ENCODE measurements around the gene HOXA13. TPM values are rescaled to one million over a fixed set of nuclear protein-coding genes. Genes with fewer than 3 reads are reported as not detected.

The HOXA13 gene
- total and polyA plus RNA-seq, 2 experiments from 2014 or later: not detected

DNA sequence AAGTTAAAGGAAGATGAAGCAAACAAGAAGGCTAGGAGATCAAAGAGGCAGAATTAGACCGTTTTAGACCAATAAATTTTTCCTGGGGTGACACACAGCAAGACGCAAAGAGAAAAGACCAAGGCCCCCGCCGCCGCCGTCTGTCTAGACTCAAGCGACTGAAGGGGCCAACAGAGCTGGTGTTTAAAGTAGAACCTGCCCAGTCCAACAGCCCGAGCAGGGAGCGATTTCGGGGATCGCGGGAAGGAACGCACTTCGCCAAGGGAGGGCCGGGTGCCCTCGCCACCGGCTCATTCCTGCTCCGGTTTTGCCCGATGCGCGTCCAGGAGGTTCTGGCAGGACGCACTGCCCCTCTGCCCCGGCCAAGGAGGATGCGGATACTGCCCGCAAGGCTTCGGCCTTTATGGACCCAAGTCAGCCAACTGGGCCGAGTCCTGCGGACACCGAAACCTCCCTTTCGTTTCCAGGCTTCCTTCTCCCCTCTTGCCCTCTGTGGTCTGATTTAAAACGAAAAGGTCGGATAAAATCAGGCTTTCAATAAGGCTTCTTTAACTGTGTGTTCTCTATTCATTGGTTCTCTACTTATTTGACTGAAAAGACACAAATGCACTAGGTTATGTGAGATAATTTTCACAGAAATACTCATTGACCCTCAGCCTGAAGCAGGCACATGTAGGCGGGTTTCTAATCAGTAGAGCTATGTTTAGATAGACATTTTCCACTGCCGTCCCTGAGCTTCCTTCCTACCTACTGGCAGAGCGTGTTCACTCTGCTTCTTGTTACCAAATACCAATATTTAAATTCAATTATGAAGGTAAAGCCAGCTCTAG is 41.2 kb downstream of the HOXA13 start:
- H3K4me3 ChIP-seq: no peak overlapping the region
- no peaks in the 10 kb centered on the region for H3K36me3 ChIP-seq
- TF ChIP-seq, protein P1, sequence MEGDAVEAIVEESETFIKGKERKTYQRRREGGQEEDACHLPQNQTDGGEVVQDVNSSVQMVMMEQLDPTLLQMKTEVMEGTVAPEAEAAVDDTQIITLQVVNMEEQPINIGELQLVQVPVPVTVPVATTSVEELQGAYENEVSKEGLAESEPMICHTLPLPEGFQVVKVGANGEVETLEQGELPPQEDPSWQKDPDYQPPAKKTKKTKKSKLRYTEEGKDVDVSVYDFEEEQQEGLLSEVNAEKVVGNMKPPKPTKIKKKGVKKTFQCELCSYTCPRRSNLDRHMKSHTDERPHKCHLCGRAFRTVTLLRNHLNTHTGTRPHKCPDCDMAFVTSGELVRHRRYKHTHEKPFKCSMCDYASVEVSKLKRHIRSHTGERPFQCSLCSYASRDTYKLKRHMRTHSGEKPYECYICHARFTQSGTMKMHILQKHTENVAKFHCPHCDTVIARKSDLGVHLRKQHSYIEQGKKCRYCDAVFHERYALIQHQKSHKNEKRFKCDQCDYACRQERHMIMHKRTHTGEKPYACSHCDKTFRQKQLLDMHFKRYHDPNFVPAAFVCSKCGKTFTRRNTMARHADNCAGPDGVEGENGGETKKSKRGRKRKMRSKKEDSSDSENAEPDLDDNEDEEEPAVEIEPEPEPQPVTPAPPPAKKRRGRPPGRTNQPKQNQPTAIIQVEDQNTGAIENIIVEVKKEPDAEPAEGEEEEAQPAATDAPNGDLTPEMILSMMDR (IDR thresholded peaks at IDR 0.05; ENCODE audit: low read depth, low read length): no peak
- no peaks in the 10 kb centered on the region for H3K9me3 ChIP-seq (ENCODE audit: low read depth)
- H3K4me1 ChIP-seq (ENCODE audit: low read depth): no peaks in the 10 kb centered on the region
- no peak overlapping the region for H3K27ac ChIP-seq
- DNase-seq (ENCODE audit: low read depth in 1 of 2, low spot score in 1 of 2): no peak
- peaks cover 100% of the 10 kb centered on the region for H3K27me3 ChIP-seq

GRCh38 chr7:27157702-27158431 is 42.0 kb downstream of the HOXA13 start:
- TF ChIP-seq, protein P1 (IDR thresholded peaks at IDR 0.05; ENCODE audit: low read depth, low read length): no peak
- no peak for DNase-seq (ENCODE audit: low read depth in 1 of 2, low spot score in 1 of 2)
- peaks cover 100% of the 10 kb centered on the region for H3K27me3 ChIP-seq
- no peaks in the 10 kb centered on the region for H3K9me3 ChIP-seq (ENCODE audit: low read depth)
- H3K4me3 ChIP-seq: no peak overlapping the region
- H3K4me1 ChIP-seq (ENCODE audit: low read depth): no peaks in the 10 kb centered on the region
- H3K36me3 ChIP-seq: no peaks in the 10 kb centered on the region
- no peak overlapping the region for H3K27ac ChIP-seq

DNA sequence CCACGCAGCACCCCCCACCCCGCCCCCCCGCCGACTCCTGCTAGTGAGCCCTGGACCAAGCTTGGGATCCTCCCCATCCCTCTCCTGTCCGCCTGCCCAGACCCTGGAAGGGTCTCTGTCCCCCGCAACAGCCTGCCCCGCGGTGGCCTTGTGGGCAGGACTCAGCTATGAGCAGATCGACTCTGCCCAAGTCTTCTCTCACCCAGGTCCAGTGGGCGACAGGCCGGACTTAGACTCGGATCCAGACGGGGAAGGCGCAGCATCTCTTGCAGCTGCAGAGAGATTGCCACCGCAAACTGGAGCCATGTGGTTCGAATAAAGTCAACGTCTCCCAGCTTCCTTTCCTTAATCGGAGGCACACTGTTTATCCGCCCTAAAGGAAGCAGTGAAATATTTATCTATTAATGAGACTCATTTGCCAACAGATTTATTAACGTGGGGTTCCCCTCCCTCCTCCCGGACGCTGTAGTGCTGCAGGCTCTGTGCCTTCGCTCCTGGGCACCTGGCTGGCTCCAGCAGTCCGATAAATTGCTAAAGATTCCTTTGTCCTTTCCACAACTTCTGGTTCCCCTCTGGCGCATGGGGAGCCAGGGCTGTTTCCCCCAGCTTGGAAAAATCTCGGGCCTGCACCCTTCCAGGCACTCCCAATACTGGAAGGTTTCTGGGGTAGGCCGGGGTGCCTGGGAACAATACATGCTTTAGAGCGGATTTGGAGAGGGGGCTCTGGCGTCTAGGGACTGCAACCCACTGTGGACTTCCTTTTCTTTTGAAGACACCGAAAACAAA is 42.8 kb downstream of the HOXA13 start:
- TF ChIP-seq, protein P1 (IDR thresholded peaks at IDR 0.05; ENCODE audit: low read depth, low read length): no peak
- Histone ChIP-seq H3K9me3 (ENCODE audit: low read depth) (no peaks in the 10 kb centered on the region), H3K4me3 (no peak overlapping the region), H3K4me1 (ENCODE audit: low read depth) (no peaks in the 10 kb centered on the region), H3K27ac (no peak overlapping the region), H3K27me3 (peaks cover 100% of the 10 kb centered on the region), H3K36me3 (no peaks in the 10 kb centered on the region)
- no peak for DNase-seq (ENCODE audit: low read depth in 1 of 2, low spot score in 1 of 2)

- DNase-seq (ENCODE audit: low read depth in 1 of 2, low spot score in 1 of 2): no peak
- no peak within 1 kb of the TSS for H3K4me3 ChIP-seq
- TF ChIP-seq, protein P1 (IDR thresholded peaks at IDR 0.05; ENCODE audit: low read depth, low read length): no peak
- no peaks in the 10 kb centered on the region for H3K36me3 ChIP-seq
- no peaks in the 10 kb centered on the region for H3K9me3 ChIP-seq (ENCODE audit: low read depth)
- H3K27me3 ChIP-seq: peaks cover 100% of the 10 kb centered on the region
- H3K27ac ChIP-seq: no peak within 1 kb of the TSS
- H3K4me1 ChIP-seq (ENCODE audit: low read depth): no peaks in the 10 kb centered on the region
Measured at GRCh38 chr7:27156508-27156898, 43.4 kb downstream of the HOXA13 start, which contains the start of gene HOXA7. HOXA7 (minus strand) TSS chr7:27156675; CDS start chr7:27156545, 130 bp downstream.

DNA sequence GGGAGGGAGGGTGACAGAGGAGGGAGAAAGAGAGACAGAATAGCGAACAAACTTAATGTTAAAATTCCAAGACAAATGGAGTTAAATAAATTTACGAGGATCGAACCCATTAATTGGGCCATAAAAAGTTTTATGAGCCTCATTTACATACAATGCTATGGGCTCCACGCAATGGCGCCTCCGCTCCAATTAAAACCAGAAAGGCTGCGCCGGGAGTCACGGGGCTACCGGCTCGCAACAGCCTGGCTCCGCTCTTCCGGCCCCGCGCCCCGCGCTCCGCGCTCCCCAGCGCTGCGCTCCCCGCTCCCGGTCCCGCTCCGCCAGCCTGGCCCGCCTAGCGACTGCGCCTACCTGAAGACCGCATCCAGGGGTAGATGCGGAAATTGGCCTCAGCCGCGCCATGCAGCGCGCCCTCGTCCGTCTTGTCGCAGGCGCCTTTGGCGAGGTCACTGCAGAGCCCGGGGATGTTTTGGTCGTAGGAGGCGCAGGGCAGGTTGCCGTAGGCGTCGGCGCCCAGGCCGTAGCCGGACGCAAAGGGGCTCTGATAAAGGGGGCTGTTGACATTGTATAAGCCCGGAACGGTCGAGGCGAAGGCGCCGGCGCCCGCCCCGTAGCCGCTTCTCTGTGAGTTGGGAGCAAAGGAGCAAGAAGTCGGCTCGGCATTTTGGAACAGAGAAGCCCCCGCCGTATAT is 43.9 kb downstream of the HOXA13 start:
- DNase-seq (ENCODE audit: low read depth in 1 of 2, low spot score in 1 of 2): no peak
- H3K4me1 ChIP-seq (ENCODE audit: low read depth): no peaks in the 10 kb centered on the region

More for the DNA sequence above, 43.9 kb downstream of the HOXA13 start:
- Histone ChIP-seq H3K27me3 (peaks cover 100% of the 10 kb centered on the region), H3K36me3 (no peaks in the 10 kb centered on the region), H3K4me3 (no peak overlapping the region), H3K27ac (no peak overlapping the region), H3K9me3 (ENCODE audit: low read depth) (no peaks in the 10 kb centered on the region)
- TF ChIP-seq, protein P1 (IDR thresholded peaks at IDR 0.05; ENCODE audit: low read depth, low read length): no peak

All from cardiac muscle cell (in vitro differentiated cells and primary cell).